ENCODE measurements around the gene GLCE. TPM values are rescaled to one million over a fixed set of nuclear protein-coding genes. Genes with fewer than 3 reads are reported as not detected.

Gene GLCE
- total RNA-seq, 1 experiment from 2014 or later: 12.5 TPM

DNA sequence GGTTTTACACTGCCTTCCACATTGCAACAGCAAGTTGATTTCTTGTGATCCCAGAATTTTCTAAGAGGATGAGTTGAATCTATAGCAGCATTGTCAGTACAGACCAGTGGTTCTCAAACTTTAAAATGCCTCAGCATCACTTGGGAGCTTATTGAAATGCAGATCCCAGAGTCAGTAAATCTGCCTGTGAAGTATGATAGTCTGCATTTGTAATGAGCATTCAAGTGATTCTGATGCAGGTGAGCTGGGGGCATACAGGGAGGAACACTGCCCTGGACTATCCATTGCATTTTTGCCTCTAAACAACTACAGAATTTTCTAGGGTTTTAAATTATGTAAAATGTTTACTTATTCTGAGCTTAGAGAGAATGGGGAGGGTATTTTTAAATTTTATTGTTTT, 110.8 kb downstream of the GLCE start:
- ATAC-seq: peak; percentile 68
- H3K27me3 Mint-ChIP-seq (ENCODE audit: low read depth): no peaks in the 10 kb centered on the region

GRCh38 chr15:69272139-69272538, 111.7 kb downstream of the GLCE start:
- Mint-ChIP-seq H3K4me3 (no peak overlapping the region), H3K27ac (no peak overlapping the region), H3K36me3 (no peaks in the 10 kb centered on the region), H3K9me3 (no peaks in the 10 kb centered on the region), H3K4me1 (peaks cover 39% of the 10 kb centered on the region), H3K27me3 (ENCODE audit: low read depth) (no peaks in the 10 kb centered on the region)
- CTCF ChIA-PET: interaction anchor here (0.6 to 1.3 kb wide), 4 partner anchors 13 to 241 kb away, joined by 3 read pairs; no protein-coding TSS in a partner anchor
- ATAC-seq: peak; percentile 49
- no peak for DNase-seq (ENCODE audit: low spot score)
- TF ChIP-seq ATF6 (CRISPR knock-in tag; IDR thresholded peaks at IDR 0.05) (no peak), EMX1 (CRISPR knock-in tag; IDR thresholded peaks at IDR 0.05) (no peak), FOXK1 (CRISPR knock-in tag; IDR thresholded peaks at IDR 0.05) (no peak), RORB (CRISPR knock-in tag; IDR thresholded peaks at IDR 0.05) (no peak), GABPB1 (CRISPR knock-in tag; IDR thresholded peaks at IDR 0.05) (no peak), CDX4 (CRISPR knock-in tag; IDR thresholded peaks at IDR 0.05; ENCODE audit: borderline replicate concordance) (no peak), NFATC4 (CRISPR knock-in tag; IDR thresholded peaks at IDR 0.05) (no peak), NR3C1 (CRISPR knock-in tag; conservative IDR thresholded peaks at IDR 0.05; ENCODE audit: low read depth) (no peak), NR1H2 (CRISPR knock-in tag; IDR thresholded peaks at IDR 0.05) (no peak), TP53 (CRISPR knock-in tag; IDR thresholded peaks at IDR 0.05) (no peak), FOXP1 (CRISPR knock-in tag; IDR thresholded peaks at IDR 0.05; ENCODE audit: borderline replicate concordance) (no peak), ESRRA (CRISPR knock-in tag; IDR thresholded peaks at IDR 0.05; ENCODE audit: borderline replicate concordance) (no peak), ZNF512 (CRISPR knock-in tag; IDR thresholded peaks at IDR 0.05; ENCODE audit: borderline replicate concordance) (no peak), ZSCAN18 (CRISPR knock-in tag; IDR thresholded peaks at IDR 0.05) (no peak), CREM (CRISPR knock-in tag; IDR thresholded peaks at IDR 0.05) (no peak), IRF2 (CRISPR knock-in tag; IDR thresholded peaks at IDR 0.05; ENCODE audit: borderline replicate concordance, low read depth) (no peak), HMGA2 (CRISPR knock-in tag; IDR thresholded peaks at IDR 0.05) (no peak), ZNF671 (CRISPR knock-in tag; IDR thresholded peaks at IDR 0.05) (no peak)
- TF ChIP-seq, protein P1, sequence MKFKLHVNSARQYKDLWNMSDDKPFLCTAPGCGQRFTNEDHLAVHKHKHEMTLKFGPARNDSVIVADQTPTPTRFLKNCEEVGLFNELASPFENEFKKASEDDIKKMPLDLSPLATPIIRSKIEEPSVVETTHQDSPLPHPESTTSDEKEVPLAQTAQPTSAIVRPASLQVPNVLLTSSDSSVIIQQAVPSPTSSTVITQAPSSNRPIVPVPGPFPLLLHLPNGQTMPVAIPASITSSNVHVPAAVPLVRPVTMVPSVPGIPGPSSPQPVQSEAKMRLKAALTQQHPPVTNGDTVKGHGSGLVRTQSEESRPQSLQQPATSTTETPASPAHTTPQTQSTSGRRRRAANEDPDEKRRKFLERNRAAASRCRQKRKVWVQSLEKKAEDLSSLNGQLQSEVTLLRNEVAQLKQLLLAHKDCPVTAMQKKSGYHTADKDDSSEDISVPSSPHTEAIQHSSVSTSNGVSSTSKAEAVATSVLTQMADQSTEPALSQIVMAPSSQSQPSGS (CRISPR knock-in tag; IDR thresholded peaks at IDR 0.05; ENCODE audit: borderline replicate concordance, low read depth): no peak
- TF ChIP-seq, protein P2, sequence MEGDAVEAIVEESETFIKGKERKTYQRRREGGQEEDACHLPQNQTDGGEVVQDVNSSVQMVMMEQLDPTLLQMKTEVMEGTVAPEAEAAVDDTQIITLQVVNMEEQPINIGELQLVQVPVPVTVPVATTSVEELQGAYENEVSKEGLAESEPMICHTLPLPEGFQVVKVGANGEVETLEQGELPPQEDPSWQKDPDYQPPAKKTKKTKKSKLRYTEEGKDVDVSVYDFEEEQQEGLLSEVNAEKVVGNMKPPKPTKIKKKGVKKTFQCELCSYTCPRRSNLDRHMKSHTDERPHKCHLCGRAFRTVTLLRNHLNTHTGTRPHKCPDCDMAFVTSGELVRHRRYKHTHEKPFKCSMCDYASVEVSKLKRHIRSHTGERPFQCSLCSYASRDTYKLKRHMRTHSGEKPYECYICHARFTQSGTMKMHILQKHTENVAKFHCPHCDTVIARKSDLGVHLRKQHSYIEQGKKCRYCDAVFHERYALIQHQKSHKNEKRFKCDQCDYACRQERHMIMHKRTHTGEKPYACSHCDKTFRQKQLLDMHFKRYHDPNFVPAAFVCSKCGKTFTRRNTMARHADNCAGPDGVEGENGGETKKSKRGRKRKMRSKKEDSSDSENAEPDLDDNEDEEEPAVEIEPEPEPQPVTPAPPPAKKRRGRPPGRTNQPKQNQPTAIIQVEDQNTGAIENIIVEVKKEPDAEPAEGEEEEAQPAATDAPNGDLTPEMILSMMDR (IDR thresholded peaks at IDR 0.05): no peak
- POLR2A ChIA-PET: interaction anchor here (1.1 kb wide), 1 partner anchor 54 kb away, joined by 4 read pairs; no protein-coding TSS in a partner anchor

More for the DNA sequence above, 110.8 kb downstream of the GLCE start:
- Mint-ChIP-seq H3K9me3 (no peaks in the 10 kb centered on the region), H3K4me1 (peaks cover 38% of the 10 kb centered on the region), H3K4me3 (0 out of 2 replicates have a peak overlapping the region, but pooled peaks have one; percentile 8), H3K27ac (no peak overlapping the region), H3K36me3 (no peaks in the 10 kb centered on the region)
- DNase-seq (ENCODE audit: low spot score): no peak
- TF ChIP-seq CREM (CRISPR knock-in tag; IDR thresholded peaks at IDR 0.05) (no peak), NR2C2 (CRISPR knock-in tag; IDR thresholded peaks at IDR 0.05) (no peak), EMX1 (CRISPR knock-in tag; IDR thresholded peaks at IDR 0.05) (no peak), JAZF1 (CRISPR knock-in tag; IDR thresholded peaks at IDR 0.05) (no peak)
- CTCF ChIA-PET: interaction anchor here (0.5 to 1.6 kb wide), 7 partner anchors 32 to 240 kb away, joined by 3 to 5 read pairs (median 4); no protein-coding TSS in a partner anchor
- POLR2A ChIA-PET: interaction anchor here (1.1 kb wide), 1 partner anchor 55 kb away, joined by 4 read pairs; no protein-coding TSS in a partner anchor

All from WTC11 (cell line).